HepG2 (cell line): Measurements from ENCODE around the gene TLE2. TPM values are rescaled to one million over a fixed set of nuclear protein-coding genes. Genes with fewer than 3 reads are reported as not detected.

Experiments
- ATAC-seq: fragments of 200-7000 bp; cut with Tn5 transposase; 3 replicates; pipeline ENCODE4 v1.9.1; 2020; ENCODE audit warnings: mild to moderate bottlenecking, moderate library complexity
- BruUV-seq: library from RNA; stranded (reverse); fragments of 400-500 nt; replicated peaks from 2 replicates; lab custom pipeline; 2021; lab: Mats Ljungman, UMichigan
- CTCF ChIA-PET: fragments of 300-600 bp; formaldehyde crosslinking; extraction: SDS; loops from one replicate; lab custom pipeline; 2021; ENCODE audit warnings: low total read pairs, inconsistent platforms, low intra/inter-chr PET ratio; lab: Yijun Ruan, JAX
- POLR2A ChIA-PET: fragments of 350-600 bp; sonication (Branson Sonifier 250); formaldehyde crosslinking; loops from one replicate; lab custom pipeline; 2020; ENCODE audit warnings: antibody characterized with exemption, inconsistent platforms; lab: Yijun Ruan, JAX
- DNase-seq: peaks from one replicate; pipeline ENCODE4 v3.0.0-alpha.2; 2015; ENCODE audit warnings: low spot score
- FAIRE-seq: peaks from 3 replicates; lab custom pipeline; 2011; peaks lifted over from hg19 to GRCh38; lab: Jason Lieb, UNC
- H2AFZ ChIP-seq: one replicate; pipeline ENCODE4 v1.6.1; 2011; ENCODE audit warnings: low read length, inconsistent platforms
- H3K27ac ChIP-seq: fragments of 300-600 bp; 3 replicates; pipeline ENCODE4 v1.8.0; 2011; ENCODE audit warnings: mixed run types, mild to moderate bottlenecking, mixed read lengths, low read length, inconsistent platforms; ENCODE audit not compliant: insufficient read depth; ENCODE audit errors: extremely low read length
- H3K27me3 ChIP-seq, 2 experiments: fragments of 200-600 bp in 1 of 2; 2 replicates in 1 of 2; 3 replicates in 1 of 2; pipeline versions ENCODE4 v1.6.0 to v1.8.0; 2011; ENCODE audit warnings: low read length in 2 of 2, mild to moderate bottlenecking in 2 of 2, moderate library complexity in 2 of 2, inconsistent platforms in 1 of 2; ENCODE audit not compliant: insufficient read depth in 2 of 2, control insufficient read depth in 1 of 2
- H3K36me3 ChIP-seq, 2 experiments: fragments of 200-600 bp in 1 of 2; replicated peaks in 1 of 2; 2 replicates in 1 of 2; 3 replicates in 1 of 2; pipeline versions ENCODE4 v1.5.1 to v1.8.0; 2011; ENCODE audit warnings: low read length in 2 of 2, inconsistent platforms in 1 of 2; ENCODE audit not compliant: insufficient read depth in 2 of 2, control insufficient read depth in 1 of 2
- H3K4me1 ChIP-seq: 2 replicates; pipeline ENCODE4 v1.5.1; 2012; ENCODE audit warnings: low read length, inconsistent platforms; ENCODE audit not compliant: insufficient read depth
- H3K4me2 ChIP-seq: 2 replicates; pipeline ENCODE4 v1.6.0; 2011; ENCODE audit warnings: low read depth, low read length, inconsistent platforms
- H3K4me3 ChIP-seq, 3 experiments: fragments of 200-600 bp in 1 of 3; sonication (generic), shearing (Covaris generic) in 1 of 3; replicated peaks in 1 of 3; 2 replicates each; pipeline ENCODE4 v1.5.1; 2011 to 2016; ENCODE audit warnings: low read length in 3 of 3, inconsistent platforms in 2 of 3, low read depth in 2 of 3, mild to moderate bottlenecking in 2 of 3, control low read depth in 1 of 3, mixed read lengths in 1 of 3; ENCODE audit not compliant: insufficient read depth in 1 of 3
- H3K79me2 ChIP-seq: one replicate; pipeline ENCODE4 v1.6.1; 2011; ENCODE audit warnings: low read length, inconsistent platforms; ENCODE audit not compliant: insufficient read depth
- H3K9ac ChIP-seq: 2 replicates; pipeline ENCODE4 v1.6.0; 2011; ENCODE audit warnings: mild to moderate bottlenecking, low read depth, low read length, inconsistent platforms; ENCODE audit not compliant: insufficient read depth
- H3K9me3 ChIP-seq: 2 replicates; pipeline ENCODE4 v1.5.1; 2012; ENCODE audit warnings: mild to moderate bottlenecking, low read length
- H4K20me1 ChIP-seq: 2 replicates; pipeline ENCODE4 v1.6.0; 2011; ENCODE audit warnings: inconsistent platforms, mild to moderate bottlenecking, low read length, moderate library complexity; ENCODE audit not compliant: insufficient read depth
- ATRX ChIP-seq: sonication (generic); formaldehyde crosslinking; IDR thresholded peaks from 2 replicates; pipeline ENCODE4 v1.4.0; 2020; ENCODE audit warnings: missing genetic modification reagents, borderline replicate concordance
- CAMTA2 ChIP-seq: sonication (generic); formaldehyde crosslinking; IDR thresholded peaks from 2 replicates; pipeline ENCODE4 v1.4.0; 2020; ENCODE audit warnings: mild to moderate bottlenecking, missing genetic modification reagents, borderline replicate concordance
- ELF3 ChIP-seq: IDR thresholded peaks from 2 replicates; pipeline ENCODE4 v1.6.1; 2016; ENCODE audit warnings: missing genetic modification reagents, missing compliant biosample characterization
- FOXK1 ChIP-seq: sonication (generic); formaldehyde crosslinking; IDR thresholded peaks from 2 replicates; pipeline ENCODE4 v1.4.0; 2020; ENCODE audit warnings: low read depth, missing genetic modification reagents, borderline replicate concordance
- IKZF4 ChIP-seq: sonication (generic); formaldehyde crosslinking; IDR thresholded peaks from 2 replicates; pipeline ENCODE4 v1.5.1; 2020; ENCODE audit warnings: borderline replicate concordance, mild to moderate bottlenecking, low read depth, missing genetic modification reagents; ENCODE audit errors: not compliant biosample characterization
- MIER3 ChIP-seq: IDR thresholded peaks from 2 replicates; pipeline ENCODE4 v1.6.1; 2016; ENCODE audit warnings: missing compliant biosample characterization, borderline replicate concordance
- POGZ ChIP-seq: sonication (generic); formaldehyde crosslinking; IDR thresholded peaks from 2 replicates; pipeline ENCODE4 v1.4.0; 2020; ENCODE audit warnings: mild to moderate bottlenecking, missing genetic modification reagents
- SOX13 ChIP-seq, 3 experiments: fragments of 450-650 bp in 1 of 3; sonication (generic) in 1 of 3; formaldehyde crosslinking in 1 of 3; IDR thresholded peaks in 2 of 3; conservative IDR thresholded peaks in 1 of 3; 2 replicates each; pipeline versions ENCODE4 v1.5.0 to v1.6.1; 2016 to 2020; ENCODE audit warnings: antibody characterized with exemption in 1 of 3, mild to moderate bottlenecking in 1 of 3, missing compliant biosample characterization in 1 of 3, missing genetic modification reagents in 1 of 3, moderate library complexity in 1 of 3
- ZBTB1 ChIP-seq: sonication (generic); formaldehyde crosslinking; IDR thresholded peaks from 2 replicates; pipeline ENCODE4 v1.4.0; 2020; ENCODE audit warnings: missing genetic modification reagents, borderline replicate concordance
- ZFP1 ChIP-seq: IDR thresholded peaks from 2 replicates; pipeline ENCODE4 v1.6.1; 2016
- ZKSCAN5 ChIP-seq: sonication (generic); formaldehyde crosslinking; IDR thresholded peaks from 2 replicates; pipeline ENCODE4 v1.5.1; 2020; ENCODE audit warnings: mild to moderate bottlenecking, missing genetic modification reagents
- ZNF235 ChIP-seq: sonication (generic); formaldehyde crosslinking; IDR thresholded peaks from 2 replicates; pipeline ENCODE4 v1.8.1; 2023; ENCODE audit warnings: mild to moderate bottlenecking, missing genetic modification reagents, borderline replicate concordance
- ZNF318 ChIP-seq: sonication (generic); formaldehyde crosslinking; IDR thresholded peaks from 2 replicates; pipeline ENCODE4 v1.4.0; 2020; ENCODE audit warnings: mild to moderate bottlenecking, missing genetic modification reagents
- ZNF496 ChIP-seq: sonication (generic); formaldehyde crosslinking; IDR thresholded peaks from 2 replicates; pipeline ENCODE4 v1.8.1; 2023; ENCODE audit warnings: mild to moderate bottlenecking, moderate library complexity, missing genetic modification reagents; ENCODE audit not compliant: insufficient replicate concordance
- ZNF557 ChIP-seq: sonication (generic); formaldehyde crosslinking; IDR thresholded peaks from 2 replicates; pipeline ENCODE4 v1.4.0; 2020; ENCODE audit warnings: missing genetic modification reagents
- ZNF570 ChIP-seq: sonication (generic); formaldehyde crosslinking; IDR thresholded peaks from 2 replicates; pipeline ENCODE4 v1.4.0; 2020; ENCODE audit warnings: mild to moderate bottlenecking, missing genetic modification reagents, borderline replicate concordance
- ZNF766 ChIP-seq: sonication (generic); formaldehyde crosslinking; IDR thresholded peaks from 2 replicates; pipeline ENCODE4 v1.5.0; 2020; ENCODE audit warnings: missing genetic modification reagents, borderline replicate concordance
- ZNF816 ChIP-seq: sonication (generic); formaldehyde crosslinking; IDR thresholded peaks from 2 replicates; pipeline ENCODE4 v1.8.0; 2022; ENCODE audit warnings: missing genetic modification reagents, mild to moderate bottlenecking, borderline replicate concordance
- WGBS: methylation state at CpG from one replicate; pipeline ENCODE4 v1.1.6; 2017; ENCODE audit warnings: low lambda C conversion rate; 5-methylcytosine and 5-hydroxymethylcytosine counted together
- in situ Hi-C: cut with HindIII; loops from 2 replicates; pipeline ENCODE4 v1.10.0; 2017; ENCODE audit warnings: low pct_unique_long_range_greater_than_20kb; ENCODE audit not compliant: extremely low pct_ligation_motif_present
- intact Hi-C: fragments of 100-400 bp; cut with micrococcal nuclease; formaldehyde crosslinking; loops from one replicate; pipeline ENCODE4 v1.10.0; 2022; ENCODE audit not compliant: unreplicated experiment
- polyA plus RNA-seq, 8 experiments: library from polyadenylated mRNA; depleted of rRNA in 3 of 8; stranded (reverse) in 7 of 8; unstranded in 1 of 8; fragments of >200 nt; fragmentation: Illumina TruSeq in 4 of 8; extraction: Trizol in 4 of 8; gene quantifications; 2 replicates each; pipeline versions ENCODE4 v1.2.1 to v1.2.3, GENCODE V29; 2011 to 2016; ENCODE audit warnings: low read depth in 4 of 8, missing spikeins in 1 of 8, mixed read lengths in 1 of 8; ENCODE audit not compliant: insufficient read depth in 1 of 8
- total RNA-seq, 5 experiments: library from RNA; depleted of rRNA; stranded (reverse); fragments of >200 nt; fragmentation: Illumina TruSeq; extraction: Trizol; gene quantifications; 2 replicates each; pipeline ENCODE4 v1.2.3, GENCODE V29; 2016; ENCODE audit warnings: low read depth in 1 of 5

Gene TLE2
- total and polyA plus RNA-seq, 2 of the 13 experiments (the other 11 are each of a cell fraction or from before 2014, with no cell fraction given): 0.07 to 0.81 TPM

GRCh38 chr19:3025549-3025886, 3.6 kb downstream of the TLE2 start:
- H3K9me3 ChIP-seq: no peaks in the 10 kb centered on the region
- peak overlapping the region in 1 of 3 experiments; percentile 40; a peak in 1 of 6 replicates for H3K4me3 ChIP-seq
- no peak overlapping the region for H3K9ac ChIP-seq
- peaks cover 33% of the 10 kb centered on the region for H3K4me1 ChIP-seq
- H3K4me2 ChIP-seq: peak overlapping the region; percentile 42; the same call in 1 of the 2 replicates
- DNase-seq (no peak), ATAC-seq (peak; percentile 23), FAIRE-seq (no peak)
- no peaks in the 10 kb centered on the region for H4K20me1 ChIP-seq
- no peaks in the 10 kb centered on the region for H3K79me2 ChIP-seq
- in situ Hi-C loops (no loop called here), intact Hi-C loops (no loop called here)
- H3K27me3 ChIP-seq: peaks cover 5 to 57% of the 10 kb centered on the region in 2 experiments; a peak in 4 of 5 replicates
- POLR2A ChIA-PET: interaction anchor here (0.9 to 1.3 kb wide), 2 partner anchors 9 to 10 kb away, joined by 3 read pairs; no protein-coding TSS in a partner anchor
- no peak overlapping the region for H3K27ac ChIP-seq
- WGBS: 6% methylated on average over 9 of the region's 9 CpGs
- CTCF ChIA-PET: no interaction called here
- no TSS peak for BruUV-seq
- no peaks in the 10 kb centered on the region for H3K36me3 ChIP-seq
- H2AFZ ChIP-seq: no peak overlapping the region
- no peak for TF ChIP-seq ZNF496 (CRISPR knock-in tag)
- TF ChIP-seq ZNF570: no peak
- no peak for TF ChIP-seq ZNF766
- TF ChIP-seq ZNF235 (CRISPR knock-in tag): no peak
- no peak for TF ChIP-seq ZNF557 (CRISPR knock-in tag)
- no peak for TF ChIP-seq SOX13 (IDR thresholded peaks at IDR 0.05)
- no peak for TF ChIP-seq SOX13 (CRISPR knock-in tag; conservative IDR thresholded peaks at IDR 0.05 in 1 of 2, IDR thresholded peaks at IDR 0.05 in 1 of 2)
- no peak for TF ChIP-seq ZBTB1 (CRISPR knock-in tag)
- TF ChIP-seq ZNF816 (CRISPR knock-in tag): no peak
- TF ChIP-seq ZNF318 (CRISPR knock-in tag): no peak
- TF ChIP-seq IKZF4 (CRISPR knock-in tag): no peak
- no peak for TF ChIP-seq ZFP1 (CRISPR knock-in tag)
- TF ChIP-seq MIER3 (CRISPR knock-in tag): no peak
- TF ChIP-seq CAMTA2: no peak
- no peak for TF ChIP-seq ATRX (CRISPR knock-in tag)
- TF ChIP-seq ELF3: no peak
- no peak for TF ChIP-seq ZKSCAN5 (CRISPR knock-in tag)
- no peak for TF ChIP-seq FOXK1 (CRISPR knock-in tag)
- no peak for TF ChIP-seq POGZ (CRISPR knock-in tag)
